Stimulated activated CD4-positive, alpha-beta T cell treated with anti-CD3 and anti-CD28 coated beads, Interleukin-1b, Interleukin-23, amount 100 ng/mL, for 48 hours (primary cell): Measurements from ENCODE around the gene SYCP1.
"Not testable (repeated sequence)": the region's sequence is repeated elsewhere in the genome, so short reads cannot be mapped to it uniquely, and the experiment has no call there.

Source experiments
- DNase-seq: peaks from one replicate; pipeline ENCODE4 v3.0.0-alpha.2; 2020

Gene SYCP1

DNA sequence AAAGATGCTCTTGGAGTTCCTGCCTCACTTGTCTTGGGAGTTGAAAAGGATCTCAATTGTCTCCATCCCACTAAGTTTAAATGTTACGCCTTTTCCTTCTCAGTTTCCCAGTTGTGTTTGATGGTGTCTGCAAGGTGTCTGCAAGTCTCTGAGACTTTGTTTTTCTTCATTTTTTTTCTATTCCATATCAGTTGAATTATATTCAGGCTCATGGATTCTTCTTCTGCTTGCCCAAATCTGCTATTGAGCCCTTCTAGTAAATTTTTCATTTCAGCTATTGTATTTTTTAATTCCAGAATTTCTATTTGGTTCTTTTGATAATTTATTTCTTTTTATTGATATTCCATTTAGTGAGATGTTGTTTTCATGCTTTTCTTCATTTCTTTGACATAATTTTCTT is 127.6 kb downstream of the SYCP1 start:
- no peak for DNase-seq

DNA sequence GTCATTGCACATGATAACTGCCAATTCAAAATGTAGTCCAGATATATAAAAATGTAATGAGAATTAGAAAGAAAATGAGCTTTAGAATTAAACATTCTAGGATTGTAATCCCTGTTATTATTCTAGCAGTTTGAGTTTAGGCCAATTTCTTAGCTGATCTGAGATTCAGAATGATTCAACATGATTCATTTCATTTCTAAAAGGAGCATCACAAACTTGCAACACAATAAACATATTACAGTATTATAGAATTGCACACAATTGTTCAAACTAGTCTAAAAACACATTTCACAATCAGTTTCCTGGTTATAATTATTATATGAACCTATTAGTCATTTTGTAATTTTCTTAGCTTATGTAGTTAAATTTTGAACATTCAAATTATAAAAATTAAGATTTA is 131.6 kb downstream of the SYCP1 start:
- DNase-seq: no peak

DNA sequence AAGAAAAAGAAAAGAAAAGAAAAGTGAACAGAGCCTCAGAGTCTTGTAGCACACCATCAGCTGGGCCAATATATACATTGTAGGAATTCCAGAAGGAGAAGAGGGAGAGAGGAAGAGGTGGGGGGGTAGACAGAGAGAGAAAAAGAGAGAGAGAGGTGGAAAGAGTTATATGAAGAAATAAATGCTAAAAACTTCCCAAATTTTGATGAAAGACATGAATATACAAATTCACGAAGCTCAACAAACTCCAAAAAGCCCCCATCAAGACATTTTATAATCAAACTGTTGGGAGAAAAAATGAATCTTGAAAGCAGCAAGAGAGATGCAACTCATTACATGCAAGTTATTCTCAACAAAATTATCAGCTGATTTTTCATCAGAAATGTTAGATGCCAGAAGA is 133.4 kb downstream of the SYCP1 start:
- no peak for DNase-seq

DNA sequence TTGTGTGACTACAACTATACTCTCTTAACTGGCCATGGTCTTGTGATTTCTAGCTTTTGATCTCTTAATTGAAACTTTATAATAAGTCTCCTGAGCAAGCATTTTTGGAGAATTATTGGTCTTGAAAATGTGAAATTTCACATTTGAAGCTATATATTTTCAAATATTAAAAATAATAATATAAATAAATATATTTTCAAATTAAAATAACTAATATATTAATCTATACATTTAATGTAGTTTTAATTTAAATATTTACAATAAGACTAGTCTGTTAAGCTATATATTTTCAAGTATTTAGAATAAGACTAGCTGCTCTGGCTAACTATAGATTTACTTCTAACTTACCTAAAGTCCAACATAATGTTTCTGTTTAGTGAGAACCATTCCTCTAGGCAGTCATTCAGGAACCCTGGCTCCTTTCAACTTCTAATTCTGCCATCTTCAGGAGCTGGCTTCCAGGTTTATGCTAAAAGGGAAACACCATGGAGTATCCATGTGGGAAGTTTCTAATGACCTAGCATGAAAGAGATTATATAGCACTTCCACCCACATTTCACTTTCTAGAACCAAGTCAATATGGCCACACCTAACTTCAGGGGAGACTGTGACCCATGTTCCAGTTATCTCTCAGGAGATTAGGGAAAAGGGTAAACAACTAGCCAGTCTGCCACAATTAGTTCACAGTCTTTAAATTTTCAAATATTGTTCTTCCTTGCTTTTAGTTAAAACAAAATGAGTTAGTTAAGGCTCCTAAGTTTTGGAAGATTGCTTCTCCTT is 143.0 kb downstream of the SYCP1 start:
- DNase-seq: no peak

DNA sequence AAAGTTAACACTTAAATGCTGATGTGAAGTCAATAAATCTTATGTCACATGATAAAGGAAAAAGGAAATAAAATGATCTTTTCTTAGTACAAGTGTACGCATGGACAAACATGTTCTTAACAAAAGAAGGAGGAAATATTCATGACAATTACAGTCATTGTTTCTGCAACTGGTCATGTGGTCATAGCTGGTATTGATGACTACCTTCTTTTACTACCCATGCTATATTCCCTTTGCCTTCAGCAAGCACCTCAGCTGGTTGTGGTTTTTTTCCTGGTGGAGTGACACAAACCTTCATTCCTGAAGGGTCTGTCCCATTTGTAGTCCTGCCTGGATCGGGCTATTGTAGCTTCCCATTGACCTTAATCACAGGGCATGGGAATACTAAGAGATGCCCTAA is 151.5 kb downstream of the SYCP1 start:
- DNase-seq: no peak

DNA sequence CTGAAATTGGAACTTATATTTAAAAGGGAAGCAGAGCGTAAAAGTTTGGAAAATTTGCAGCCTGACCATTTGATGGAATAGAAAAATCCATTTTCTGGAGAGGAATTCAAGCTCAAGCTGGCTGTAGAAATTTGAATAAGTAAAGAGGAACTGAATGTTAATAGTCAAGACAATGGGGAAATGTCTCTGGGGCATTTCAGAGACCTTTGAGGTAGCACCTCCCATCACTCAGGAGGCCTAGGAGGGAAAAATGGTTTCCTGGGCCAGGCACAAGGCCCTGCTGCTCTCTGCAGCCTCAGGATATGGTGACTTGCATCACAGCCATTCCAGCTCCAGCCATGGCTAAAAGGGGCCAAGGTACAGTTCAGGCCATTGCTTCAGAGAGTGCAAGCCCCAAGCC is 157.3 kb downstream of the SYCP1 start:
- no peak for DNase-seq

DNA sequence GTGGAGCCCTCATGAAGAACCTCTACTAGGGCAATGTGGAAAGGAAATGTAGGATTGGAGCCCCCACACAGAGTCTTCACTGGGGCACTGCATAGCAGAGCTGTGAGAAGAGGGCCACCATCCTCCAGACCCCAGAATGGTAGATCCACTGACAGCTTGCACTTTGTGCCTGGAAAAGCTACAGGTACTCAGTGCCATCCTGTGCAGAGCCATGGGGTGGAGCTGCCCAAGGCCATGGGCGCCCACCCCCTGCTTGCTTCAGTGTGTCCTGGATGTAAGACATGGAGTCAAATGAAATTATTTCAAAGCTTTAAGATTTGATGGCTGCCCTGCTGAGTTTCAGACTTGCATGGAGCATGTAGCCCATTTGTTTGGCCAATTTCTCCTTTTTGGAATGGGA is 157.8 kb downstream of the SYCP1 start:
- DNase-seq: no peak

DNA sequence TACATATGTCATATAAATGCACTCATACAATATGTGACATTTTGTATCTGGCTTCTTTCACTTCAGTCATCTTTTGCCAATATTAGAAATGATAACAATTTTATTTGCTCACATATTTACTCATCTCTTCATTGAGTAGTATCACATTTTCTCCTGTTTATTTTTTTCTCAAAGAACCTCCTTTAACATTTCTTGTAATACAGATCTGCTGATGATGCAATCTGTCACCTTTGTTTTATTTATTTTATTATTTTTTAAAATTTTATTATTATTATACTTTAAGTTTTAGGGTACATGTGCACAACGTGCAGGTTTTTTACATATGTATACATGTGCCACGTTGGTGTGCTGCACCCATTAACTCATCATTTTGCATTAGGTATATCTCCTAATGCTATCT is 159.1 kb downstream of the SYCP1 start:
- no peak for DNase-seq

DNA sequence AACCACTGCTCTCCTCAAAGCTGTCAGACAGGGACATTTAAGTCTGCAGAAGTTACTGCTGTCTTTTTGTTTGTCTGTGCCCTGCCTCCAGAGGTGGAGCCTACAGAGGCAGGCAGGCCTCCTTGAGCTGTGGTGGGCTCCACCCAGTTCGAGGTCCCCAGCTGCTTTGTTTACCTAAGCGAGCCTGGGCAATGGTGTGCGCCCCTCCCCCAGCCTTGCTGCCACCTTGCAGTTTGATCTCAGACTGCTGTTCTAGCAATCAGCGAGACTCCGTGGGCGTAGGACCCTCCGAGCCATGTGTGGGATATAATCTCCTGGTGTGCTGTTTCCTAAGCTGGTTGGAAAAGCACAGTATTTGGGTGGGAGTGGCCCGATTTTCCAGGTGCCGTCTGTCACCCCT is 164.9 kb downstream of the SYCP1 start:
- not testable (repeated sequence) for DNase-seq

DNA sequence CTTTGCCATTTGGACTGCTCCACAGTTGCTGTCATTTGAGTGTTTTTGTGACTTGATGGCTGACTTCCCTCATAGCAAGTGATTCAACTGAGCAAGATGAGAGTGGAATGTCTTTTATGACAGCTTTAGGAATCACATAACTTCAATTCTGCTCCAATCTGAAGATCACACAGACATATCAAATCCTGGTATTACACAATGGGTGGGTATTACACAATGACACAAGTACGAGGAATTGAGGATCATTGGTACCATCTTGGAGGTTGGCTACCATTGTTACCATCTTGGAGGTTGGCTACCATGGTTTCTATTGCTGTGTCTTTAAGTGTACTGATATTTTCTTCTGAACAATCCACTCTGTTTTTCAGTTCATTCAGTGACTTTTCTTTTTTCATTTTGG is 166.5 kb downstream of the SYCP1 start:
- DNase-seq: no peak

DNA sequence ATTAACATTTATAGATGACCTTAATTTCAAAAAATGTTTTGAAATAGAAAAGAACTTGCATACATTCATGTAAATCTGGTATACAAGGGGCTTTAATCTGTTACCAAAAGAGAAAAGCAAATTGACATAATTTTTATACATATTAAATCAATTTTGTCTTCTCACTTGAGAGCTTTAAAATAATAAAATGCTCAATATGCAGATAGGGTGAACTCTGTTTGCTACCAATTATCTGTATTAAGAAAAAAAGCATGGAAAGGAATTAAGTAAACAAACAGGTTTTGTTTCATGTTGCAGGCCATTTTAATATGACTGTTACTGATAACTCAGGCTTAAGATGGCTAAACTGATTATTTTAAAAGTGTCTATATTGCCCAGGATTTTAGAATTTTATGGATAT is 168.9 kb downstream of the SYCP1 start:
- DNase-seq: no peak

DNA sequence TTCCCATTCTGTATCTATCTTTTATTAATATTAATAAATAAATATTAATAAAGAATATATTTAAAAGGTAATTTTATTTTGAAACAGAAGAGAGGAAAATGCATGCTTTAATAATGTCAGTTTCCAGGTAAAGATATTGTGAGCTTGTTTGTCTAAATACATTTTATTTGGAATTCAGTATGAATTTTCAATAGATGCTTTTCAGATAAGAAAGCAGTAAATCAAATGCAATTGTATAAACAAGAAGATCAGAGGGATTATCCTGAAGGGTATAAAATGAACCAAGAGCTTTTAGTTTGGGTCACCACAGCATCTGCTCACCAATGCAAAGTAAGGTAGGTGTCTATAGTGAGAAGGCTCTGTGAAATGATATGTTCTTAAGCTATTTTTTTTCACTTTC is 174.9 kb downstream of the SYCP1 start, which contains the start of gene TSHB:
Gene TSHB, plus strand, starts transcription at position 301 of the 400 bp plus-strand sequence. CDS start 3,537 bp downstream, outside the sequence.
- no peak for DNase-seq

DNA sequence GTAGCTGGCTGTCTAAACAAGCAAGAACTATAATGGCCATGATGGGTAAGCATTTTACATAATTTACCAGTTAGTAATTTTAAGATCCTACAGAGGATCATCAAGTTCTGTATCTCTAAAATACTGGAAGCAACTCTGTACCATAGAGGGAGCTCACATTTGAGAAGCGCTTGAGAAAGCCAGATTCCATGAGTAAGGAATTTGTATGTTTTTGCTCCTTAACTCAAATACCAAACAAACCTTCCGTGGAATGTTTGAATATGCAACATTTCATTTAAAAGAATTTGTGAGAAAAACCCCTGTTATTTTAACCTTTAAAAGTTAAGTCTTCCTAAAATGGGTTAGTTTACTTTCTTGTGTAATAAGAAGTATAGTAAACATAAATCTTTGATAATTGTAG is 176.9 kb downstream of the SYCP1 start:
- DNase-seq: no peak

DNA sequence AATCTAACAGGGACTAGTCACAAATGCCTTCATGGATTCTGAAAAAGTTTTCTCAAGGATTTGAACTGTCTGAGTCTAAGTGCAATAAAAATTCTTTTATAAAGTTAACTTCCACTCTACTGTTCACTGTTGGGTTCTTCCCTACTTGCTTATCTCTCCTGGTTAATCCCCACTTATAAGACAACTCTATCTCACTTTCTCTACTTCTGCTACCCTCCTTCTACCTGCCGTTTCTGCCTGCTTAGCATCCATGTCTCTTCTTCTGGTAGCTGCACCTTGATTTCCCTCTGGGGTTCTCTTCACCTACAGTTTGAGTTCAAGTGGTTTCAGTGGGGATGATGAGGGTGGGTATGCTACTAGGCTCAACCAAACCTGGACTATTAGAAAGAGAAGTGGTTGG is 181.0 kb downstream of the SYCP1 start:
- DNase-seq: no peak

DNA sequence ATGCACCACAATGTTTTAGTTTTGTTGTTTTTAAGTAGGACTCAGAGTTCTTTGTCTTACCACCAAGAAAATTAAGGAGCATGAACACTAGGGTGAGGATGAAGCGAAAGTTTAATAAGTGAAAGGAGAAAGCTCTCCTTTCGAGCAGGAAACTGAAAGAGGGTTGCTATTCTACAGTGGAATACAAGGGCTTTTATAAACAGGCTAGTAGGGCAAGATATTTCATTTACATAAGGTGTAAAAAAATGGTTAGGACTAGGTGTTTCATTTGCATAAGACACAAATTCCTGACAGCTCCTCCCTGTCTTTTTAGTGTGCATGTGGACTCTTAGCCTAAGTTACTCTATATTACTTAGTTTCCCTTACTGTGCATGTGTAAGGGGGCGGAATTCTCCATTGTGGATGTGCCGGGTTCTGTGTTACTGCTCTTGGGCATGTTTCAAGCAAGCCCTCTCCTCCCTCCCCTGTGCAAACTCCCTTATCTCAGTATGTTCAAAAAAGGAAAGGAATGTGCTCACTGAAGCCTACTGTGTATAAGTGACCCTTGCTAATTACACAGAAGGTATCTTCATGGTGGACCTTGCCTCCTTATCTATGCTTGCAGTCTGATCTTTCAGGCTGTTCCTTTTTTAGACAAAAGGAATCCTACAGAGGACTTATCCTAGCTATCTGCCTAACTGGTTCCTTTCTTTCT is 182.3 kb downstream of the SYCP1 start:
- no peak for DNase-seq

DNA sequence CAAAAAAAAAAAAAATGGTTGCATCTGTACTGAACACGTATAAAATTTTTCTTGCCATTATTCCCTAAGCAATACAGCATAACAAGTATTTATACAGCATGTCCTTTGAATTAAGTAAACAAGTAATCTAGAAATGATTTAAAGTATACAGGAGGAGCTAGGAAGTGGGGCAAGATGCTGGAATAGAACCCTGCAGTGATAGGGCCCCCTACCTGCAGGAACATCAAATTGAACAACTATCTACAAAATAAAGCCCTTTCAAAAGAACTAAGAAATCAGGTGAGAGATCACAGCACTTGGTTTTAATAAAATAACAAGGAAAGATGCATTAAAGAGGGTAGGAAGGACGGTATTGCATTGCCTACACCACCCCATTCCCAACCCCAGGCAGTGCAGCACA is 185.8 kb downstream of the SYCP1 start:
- DNase-seq: no peak

DNA sequence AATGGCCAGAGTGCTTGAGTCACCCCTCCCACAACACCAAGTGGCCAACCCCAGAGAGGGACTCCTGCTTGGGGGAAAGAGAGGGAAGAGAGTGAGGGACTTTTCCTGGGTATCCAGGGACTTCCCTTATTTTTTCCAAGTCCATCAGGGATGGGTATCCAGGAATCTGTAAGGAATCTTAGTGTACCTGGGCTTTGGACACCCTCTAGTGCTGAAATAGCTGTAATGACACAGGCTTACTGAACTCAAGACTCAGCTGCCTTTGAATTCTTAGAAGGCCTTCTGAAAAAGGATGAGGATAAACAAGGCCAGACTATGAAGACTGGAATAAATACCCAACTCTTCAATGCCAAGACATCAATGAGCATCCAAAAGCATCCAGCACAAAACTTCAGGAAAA is 187.0 kb downstream of the SYCP1 start:
- no peak for DNase-seq
